GM12864 (cell line): ENCODE data around the gene ITPR1.

Experiments used
- DNase-seq: peaks from one replicate; pipeline ENCODE4 v3.0.0-alpha.2; 2011; ENCODE audit warnings: low read depth
- H3K4me3 ChIP-seq: 2 replicates; pipeline ENCODE4 v1.5.1; 2011; ENCODE audit warnings: mild to moderate bottlenecking, low read depth, low read length, control low read depth
- TF ChIP-seq, protein P1 (sequence below): IDR thresholded peaks from 2 replicates; pipeline ENCODE4 v1.5.1; 2011; ENCODE audit warnings: low read depth, mild to moderate bottlenecking, moderate library complexity, low read length, control low read depth, inconsistent platforms; ENCODE audit errors: missing control alignments

Gene ITPR1

DNA sequence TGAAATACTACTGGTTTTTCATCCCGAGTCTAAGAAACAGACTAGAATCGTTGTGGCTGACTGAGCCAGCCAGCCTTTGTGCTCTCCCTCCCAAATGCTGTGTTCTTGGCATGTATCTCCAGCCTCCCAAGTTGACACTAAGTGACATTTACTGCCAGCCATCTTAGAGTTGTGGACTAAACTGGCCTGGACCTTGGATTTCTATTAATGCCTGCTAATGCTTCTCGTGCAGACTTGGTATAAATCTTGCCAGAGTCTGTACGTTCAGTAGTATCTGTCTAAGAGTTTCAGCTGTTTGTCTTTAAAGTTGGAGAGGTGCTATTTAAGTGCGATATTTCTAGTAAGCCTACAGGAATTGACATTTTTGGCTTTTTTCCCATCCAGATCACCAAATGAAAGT lies 319.4 kb downstream of the ITPR1 start:
- H3K4me3 ChIP-seq: no peak overlapping the region
- TF ChIP-seq, protein P1, sequence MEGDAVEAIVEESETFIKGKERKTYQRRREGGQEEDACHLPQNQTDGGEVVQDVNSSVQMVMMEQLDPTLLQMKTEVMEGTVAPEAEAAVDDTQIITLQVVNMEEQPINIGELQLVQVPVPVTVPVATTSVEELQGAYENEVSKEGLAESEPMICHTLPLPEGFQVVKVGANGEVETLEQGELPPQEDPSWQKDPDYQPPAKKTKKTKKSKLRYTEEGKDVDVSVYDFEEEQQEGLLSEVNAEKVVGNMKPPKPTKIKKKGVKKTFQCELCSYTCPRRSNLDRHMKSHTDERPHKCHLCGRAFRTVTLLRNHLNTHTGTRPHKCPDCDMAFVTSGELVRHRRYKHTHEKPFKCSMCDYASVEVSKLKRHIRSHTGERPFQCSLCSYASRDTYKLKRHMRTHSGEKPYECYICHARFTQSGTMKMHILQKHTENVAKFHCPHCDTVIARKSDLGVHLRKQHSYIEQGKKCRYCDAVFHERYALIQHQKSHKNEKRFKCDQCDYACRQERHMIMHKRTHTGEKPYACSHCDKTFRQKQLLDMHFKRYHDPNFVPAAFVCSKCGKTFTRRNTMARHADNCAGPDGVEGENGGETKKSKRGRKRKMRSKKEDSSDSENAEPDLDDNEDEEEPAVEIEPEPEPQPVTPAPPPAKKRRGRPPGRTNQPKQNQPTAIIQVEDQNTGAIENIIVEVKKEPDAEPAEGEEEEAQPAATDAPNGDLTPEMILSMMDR: no peak
- DNase-seq: no peak

DNA sequence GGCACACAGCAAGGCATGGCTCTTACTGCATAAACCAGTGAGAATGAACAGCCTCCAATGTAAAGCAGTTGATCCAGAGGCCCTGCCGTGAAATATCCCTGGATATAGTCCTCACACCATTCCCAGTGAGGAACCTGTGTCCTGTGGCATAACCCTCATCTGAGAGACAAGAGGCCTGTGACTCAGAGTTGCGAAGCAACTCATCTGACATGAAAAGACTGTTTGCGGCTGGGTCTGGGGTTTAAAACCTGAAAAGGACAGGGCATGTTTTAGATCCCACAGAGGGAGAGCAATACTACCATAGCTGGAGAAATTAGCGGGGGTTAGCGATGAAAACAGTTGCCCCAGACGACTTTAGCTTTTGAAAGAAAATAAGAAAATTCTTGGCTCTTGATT lies 320.8 kb downstream of the ITPR1 start:
- no peak for DNase-seq
- TF ChIP-seq, protein P1: no peak
- H3K4me3 ChIP-seq: no peak overlapping the region

DNA sequence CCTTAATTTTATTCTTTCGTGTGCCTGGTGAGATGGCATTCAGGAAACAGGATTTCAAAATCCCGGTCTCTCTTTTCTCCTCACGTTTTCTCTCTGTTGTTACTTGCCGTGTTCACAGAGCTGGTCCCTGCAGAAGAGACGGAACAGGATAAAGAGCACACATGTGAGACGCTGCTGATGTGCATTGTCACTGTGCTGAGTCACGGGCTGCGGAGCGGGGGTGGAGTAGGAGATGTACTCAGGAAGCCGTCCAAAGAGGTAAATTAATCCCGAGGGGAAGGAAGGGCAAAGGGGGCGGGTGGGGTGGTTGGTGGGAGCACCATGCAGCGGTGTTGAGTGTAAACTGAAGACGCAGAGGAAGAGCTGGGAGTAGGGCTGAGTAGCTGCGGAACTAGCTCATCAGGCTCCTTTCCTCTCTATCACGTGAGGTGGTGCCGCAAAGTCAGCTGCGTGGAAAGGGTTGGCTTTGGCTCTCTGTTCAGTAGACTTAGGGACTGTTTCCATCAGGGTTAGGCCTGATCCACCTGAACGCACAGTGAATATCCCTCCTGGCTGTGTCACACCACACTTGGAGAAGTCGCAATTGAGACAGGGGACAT lies 321.3 kb downstream of the ITPR1 start:
- DNase-seq: no peak
- H3K4me3 ChIP-seq: no peak overlapping the region
- TF ChIP-seq, protein P1: no peak

DNA sequence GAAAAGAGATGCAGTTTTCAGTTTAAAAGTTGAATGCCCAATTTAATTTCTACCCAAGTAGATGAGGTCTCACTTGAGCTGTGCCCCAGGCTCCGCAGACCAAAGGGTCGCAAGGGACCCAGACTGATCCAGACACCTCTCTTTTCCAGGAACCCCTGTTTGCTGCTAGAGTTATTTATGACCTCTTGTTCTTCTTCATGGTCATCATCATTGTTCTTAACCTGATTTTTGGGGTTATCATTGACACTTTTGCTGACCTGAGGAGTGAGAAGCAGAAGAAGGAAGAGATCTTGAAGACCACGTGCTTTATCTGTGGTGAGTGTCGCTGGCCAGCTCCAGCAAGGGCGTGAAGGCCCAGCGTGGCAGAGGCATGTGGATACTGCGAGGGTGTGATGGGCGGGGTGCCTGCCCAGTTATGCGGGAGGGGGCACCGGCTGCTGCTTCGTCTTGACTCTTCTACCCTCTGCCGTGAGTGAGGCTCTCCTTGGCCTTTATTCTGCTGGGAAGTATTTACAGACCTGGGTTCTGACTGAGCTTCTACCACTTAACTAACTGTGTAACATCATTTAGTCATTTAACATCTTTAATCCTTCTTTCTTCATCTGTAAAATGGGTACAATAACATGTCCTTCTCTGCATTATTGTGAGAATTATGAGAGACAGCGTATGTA lies 321.9 kb downstream of the ITPR1 start:
- no peak for DNase-seq
- TF ChIP-seq, protein P1: no peak
- no peak overlapping the region for H3K4me3 ChIP-seq

DNA sequence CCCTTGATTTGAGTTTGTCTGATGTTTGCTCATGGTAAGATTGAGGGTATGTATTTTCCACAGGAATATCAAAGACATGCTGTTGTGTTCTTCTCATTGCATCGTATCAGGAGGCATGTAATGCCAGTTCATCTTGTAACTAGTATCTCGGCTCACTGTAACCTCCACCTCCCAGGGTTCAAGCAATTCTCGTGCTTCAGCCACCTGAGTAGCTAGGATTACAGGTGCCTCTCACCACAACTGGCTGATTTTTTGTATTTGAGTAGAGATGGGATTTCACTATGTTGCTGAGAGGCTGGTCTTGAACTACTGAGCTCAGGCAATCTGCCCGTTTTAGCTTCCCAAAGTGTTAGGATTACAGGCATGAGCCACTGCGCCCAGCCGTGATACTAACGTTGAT lies 323.2 kb downstream of the ITPR1 start:
- DNase-seq: no peak
- TF ChIP-seq, protein P1: no peak
- H3K4me3 ChIP-seq: no peak overlapping the region

DNA sequence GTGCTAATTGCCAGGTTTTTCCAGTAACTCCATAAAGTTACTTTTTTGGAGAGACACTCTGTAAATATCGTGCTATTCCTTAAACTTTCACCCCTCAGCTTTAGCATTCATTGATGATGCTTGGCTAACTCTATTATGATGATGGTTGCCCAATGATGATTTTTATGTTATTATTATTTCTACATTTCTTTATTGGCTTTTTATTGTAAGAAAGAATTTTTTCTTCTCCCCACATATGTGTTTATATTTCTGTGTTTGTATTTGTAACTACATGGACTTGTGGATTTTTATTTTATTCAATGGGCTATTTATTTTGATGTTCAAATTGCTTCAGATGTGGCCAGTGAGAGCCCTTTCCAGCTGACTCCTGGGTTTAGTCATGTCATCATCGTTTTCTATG lies 323.6 kb downstream of the ITPR1 start:
- TF ChIP-seq, protein P1: no peak
- no peak for DNase-seq
- no peak overlapping the region for H3K4me3 ChIP-seq

DNA sequence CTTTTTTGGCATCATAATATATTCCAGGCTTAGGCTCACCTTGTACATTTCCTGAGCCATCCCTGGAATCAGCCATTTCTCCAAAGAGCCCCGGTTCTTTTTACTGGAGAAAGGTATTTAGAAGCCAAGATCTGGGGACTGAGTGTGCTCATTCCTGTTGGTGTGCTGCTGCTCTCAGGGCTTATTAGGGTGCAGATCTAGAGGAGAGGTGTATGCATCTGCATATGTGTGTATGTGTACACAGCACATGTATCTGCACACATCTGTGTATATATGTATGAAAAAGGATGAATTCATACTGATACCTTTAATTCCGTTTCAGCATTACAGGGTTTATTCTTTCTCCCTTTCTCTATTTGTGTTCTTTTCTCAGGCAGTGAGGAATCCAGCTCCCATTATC lies 324.0 kb downstream of the ITPR1 start:
- TF ChIP-seq, protein P1: no peak
- no peak overlapping the region for H3K4me3 ChIP-seq
- DNase-seq: no peak
